ENCODE measurements around the gene KIF5A.
"Not testable (repeated sequence)": the region's sequence is repeated elsewhere in the genome, so short reads cannot be mapped to it uniquely, and the experiment has no call there.

Gene KIF5A

DNA sequence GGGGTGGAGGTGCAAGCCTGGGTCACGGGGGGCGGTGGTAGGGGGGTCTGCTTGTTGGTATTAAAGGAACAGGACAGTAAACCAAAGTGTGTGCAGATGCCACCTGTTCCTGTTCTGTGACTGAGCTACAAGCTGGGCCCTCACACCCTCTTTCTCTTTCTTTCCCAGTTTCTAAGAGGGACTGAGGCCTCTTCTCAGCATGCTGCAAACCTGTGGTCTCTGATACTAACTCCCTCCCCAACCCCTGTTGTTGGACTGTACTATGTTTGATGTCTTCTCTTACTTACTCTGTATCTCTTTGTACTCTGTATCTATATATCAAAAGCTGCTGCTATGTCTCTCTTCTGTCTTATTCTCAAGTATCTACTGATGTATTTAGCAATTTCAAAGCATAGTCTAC lies 34.2 kb downstream of the KIF5A start:
- no peak for DNase-seq (ENCODE audit: low read depth in 3 of 3)

DNA sequence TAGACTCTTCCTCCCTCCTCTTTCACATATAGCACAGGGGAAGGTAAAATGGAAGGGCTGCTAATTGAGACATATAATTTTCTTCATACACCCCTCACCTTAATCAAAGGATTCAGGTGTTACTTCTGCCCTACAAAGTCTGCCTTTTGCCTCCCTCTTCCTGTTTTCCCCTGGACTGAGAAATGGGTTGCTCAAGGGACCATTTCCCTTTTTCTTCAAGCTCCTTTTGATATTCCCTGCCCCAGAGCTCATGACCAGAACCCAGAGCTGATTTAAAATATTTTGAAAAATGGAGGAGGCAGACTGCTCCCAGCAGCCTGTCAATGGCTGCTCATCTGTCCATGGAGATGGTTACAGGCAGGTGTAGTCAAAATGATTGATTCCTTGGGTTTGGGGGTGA lies 34.8 kb downstream of the KIF5A start:
- no peak for DNase-seq (ENCODE audit: low read depth in 3 of 3)

DNA sequence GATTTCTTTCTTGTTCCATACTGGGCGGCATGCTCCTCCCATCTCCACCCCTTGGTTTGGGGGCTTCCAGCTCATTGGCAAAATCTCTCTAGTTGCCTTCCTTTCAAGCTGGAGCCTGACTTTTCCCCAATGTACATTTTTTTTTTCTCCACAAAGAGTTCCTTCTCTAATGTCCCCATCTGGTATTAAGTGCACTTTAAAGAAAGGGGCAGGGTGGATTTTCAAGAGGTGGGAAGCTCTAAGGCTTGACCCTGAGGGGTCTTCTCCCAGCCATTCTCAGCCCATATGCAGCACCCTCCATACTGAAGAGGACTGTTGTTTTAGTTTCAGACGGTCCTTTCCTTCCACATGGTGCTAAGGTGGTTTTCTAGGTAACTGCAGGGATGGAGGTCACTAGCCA lies 35.3 kb downstream of the KIF5A start:
- DNase-seq (ENCODE audit: low read depth in 3 of 3): no peak

DNA sequence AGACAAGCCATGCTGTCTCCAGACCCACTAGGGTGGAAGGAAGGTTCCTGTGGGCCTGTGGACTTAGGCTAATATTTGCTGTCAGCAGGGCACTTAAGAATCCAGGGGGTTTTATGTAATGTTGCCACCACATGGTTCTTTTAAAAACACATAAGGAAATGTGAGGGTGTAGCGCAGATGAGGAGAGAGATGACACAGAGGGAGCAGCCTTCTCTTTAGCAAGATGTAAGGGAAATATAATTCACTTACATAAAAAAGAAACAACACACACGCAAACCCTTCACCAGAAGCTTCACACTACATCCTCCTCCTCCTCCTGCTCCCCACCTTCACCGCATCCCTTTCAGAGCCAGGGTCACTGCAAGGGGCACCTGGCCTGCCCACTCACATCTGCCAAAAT lies 36.3 kb downstream of the KIF5A start:
- DNase-seq (ENCODE audit: low read depth in 3 of 3): no peak

DNA sequence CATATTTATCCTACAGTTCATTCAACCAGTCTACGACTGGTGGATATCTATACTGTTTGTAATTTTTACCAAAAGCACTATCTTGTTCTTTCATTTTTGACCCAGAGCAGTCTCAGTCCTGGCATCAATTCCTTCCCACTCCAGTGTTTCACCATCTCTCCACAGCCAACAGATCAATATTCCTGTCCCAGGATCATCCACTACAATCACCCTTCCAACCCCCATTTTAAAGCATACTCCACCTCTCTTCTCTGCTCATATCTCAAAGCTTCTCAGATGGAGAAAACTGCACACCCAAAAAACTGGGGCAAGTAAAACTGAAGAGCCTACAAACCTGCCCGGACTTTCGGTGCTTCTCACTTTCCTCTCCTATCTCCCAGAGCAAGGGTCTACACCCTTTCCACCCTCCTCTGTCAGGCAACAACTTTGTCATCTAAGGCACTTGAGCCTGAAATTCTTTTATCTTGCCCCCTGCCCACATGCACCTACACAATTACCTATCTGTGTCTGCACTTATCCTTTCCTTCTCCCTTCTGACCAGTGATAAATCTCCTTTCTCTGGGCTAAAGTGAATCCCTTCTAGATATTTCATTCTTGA lies 37.1 kb downstream of the KIF5A start:
- no peak for DNase-seq (ENCODE audit: low read depth in 3 of 3)

DNA sequence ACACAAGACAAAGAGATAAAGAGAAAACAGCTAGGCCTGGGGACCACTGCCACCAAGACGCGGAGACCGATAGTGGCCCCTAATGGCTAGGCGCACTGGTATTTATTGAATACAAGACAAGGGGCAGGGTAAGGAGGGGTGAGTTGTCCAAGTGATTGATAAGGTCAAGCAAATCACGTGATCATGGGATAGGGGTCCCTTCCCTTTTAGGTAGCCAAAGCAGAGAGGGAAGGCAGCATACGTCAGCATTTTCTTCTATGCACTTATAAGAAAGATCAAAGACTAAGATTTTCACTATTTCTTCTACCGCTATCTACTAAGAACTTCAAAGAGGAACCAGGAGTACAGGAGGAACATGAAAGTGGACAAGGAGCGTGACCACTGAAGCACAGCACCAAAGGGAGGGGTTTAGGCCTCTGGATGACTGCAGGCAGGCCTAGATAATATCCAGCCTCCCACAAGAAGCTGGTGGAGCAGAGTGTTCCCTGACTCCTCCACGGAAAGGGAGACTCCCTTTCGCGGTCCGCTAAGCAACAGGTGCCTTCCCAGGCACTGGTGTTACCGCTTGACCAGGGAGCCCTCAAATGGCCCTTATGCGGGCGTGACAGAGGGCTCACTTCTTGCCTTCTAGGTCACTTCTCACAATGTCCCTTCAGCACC lies 39.2 kb downstream of the KIF5A start:
- not testable (repeated sequence) for DNase-seq (ENCODE audit: low read depth in 3 of 3)

DNA sequence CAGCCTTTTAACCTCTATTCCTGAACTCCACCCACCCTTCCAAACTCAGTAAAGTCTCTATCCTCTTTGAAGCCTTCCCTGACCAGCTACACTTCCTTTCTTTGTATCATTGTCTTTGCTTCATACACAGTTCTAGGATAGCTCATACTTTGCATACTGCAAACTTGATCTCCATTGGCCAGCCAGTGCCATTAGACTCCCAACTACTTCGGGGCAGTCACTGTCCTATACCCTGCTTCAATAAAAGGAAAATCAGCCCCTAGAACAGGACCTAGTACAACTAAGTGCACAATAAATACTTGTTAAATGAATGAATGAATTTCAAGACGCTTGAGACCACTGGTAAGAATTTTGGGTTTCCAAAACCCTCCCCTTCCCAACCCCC lies 40.6 kb downstream of the KIF5A start:
- no peak for DNase-seq (ENCODE audit: low read depth in 3 of 3)

DNA sequence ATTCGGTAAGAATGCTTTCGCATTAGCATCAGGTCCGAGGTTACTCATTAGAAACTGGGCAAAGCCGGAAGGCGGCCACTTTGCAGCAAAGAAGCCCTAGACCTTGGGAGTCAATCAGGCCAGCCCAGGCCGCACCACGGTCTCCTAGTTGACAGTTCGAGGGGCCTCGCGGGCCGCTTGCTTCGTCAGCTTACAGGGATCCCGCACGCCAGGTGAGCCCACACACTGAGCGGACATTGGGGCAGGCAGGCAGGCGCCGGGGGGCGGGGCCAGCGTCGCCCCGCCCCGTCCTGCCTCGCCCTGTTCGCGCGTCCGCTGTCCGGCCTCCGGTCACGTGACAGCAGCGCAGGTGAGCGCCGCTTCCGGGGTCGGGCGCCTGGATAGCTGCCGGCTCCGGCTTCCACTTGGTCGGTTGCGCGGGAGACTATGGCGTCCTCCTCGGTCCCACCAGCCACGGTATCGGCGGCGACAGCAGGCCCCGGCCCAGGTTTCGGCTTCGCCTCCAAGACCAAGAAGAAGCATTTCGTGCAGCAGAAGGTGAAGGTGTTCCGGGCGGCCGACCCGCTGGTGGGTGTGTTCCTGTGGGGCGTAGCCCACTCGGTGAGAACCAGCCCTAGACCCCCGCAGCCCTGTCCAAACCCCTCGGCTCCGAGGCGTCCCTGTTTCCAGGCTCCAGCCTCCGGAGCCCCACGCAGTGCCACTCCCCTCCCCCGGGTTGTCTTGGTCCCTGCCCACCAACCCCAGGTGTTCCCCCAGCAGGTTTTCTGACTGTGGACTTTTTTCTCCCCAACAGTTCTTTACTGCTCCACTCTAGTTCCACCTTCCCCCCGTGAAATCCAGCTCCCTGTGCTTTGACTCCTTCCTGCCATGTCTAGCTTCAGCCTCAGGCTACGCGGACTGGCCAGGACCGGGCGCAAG lies 41.3 kb downstream of the KIF5A start, which contains the start of gene PIP4K2C:
Gene PIP4K2C, plus strand, starts transcription at position 329 of the 918 bp plus-strand sequence. Its CDS starts 98 bp downstream, at position 427.
- peak; percentile 61 to 69 (median 65) for DNase-seq (ENCODE audit: low read depth in 3 of 3)

DNA sequence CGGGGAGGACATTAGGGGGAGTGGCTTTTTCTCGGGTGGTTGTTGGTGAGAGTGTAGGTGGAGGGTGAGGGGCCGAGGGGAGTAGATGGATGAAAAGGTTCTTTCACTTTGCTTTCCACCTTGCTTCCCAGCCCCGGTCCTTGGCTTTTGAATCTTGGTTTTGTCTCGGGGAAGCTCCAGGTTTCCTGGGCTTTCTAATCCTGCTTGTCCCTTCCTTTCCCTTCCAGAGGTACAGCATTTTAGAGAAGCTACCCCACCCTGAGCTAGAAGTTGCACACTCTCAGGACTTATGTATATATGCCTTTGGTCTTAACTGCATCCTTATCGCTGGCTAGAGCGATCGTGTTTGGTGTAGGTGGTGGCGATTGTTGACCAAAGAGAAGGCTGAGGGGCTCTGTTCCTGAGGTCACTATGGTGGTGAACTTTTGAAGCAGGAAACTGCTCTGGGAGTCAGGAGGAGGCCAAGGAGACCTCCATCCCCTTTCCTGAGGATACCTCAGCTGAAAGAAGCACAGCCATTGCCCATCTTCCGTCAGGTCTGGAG lies 42.0 kb downstream of the KIF5A start:
- no peak for DNase-seq (ENCODE audit: low read depth in 3 of 3)

DNA sequence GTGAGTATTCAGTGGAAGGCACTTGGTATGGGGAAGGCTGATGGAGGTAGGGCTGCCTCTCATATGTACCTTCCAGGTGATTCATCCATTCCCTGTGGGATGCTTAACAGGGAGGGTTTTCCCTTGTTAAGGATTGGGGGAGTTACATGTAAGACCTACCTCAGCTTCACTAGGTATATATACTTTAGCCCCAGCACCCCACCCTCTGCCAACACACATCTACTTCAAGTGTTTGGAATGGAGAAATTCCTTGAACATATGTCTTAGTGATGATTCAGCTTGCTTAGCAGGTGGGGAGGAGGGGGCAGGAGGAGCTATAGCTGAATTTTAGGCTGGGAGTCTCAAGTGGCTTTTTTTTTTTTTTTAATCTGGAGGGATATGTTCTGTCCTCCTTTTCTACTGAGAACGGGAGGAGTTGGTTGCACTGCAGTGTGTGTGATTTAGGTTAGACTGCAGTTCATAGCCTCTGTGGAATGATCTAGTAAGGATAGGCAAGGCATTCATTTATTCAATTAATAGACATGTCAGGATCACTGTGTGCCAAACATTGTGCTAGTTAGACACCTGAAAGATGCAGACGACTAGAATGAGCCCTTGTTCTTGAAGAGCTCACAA lies 42.8 kb downstream of the KIF5A start:
- DNase-seq (ENCODE audit: low read depth in 3 of 3): no peak

DNA sequence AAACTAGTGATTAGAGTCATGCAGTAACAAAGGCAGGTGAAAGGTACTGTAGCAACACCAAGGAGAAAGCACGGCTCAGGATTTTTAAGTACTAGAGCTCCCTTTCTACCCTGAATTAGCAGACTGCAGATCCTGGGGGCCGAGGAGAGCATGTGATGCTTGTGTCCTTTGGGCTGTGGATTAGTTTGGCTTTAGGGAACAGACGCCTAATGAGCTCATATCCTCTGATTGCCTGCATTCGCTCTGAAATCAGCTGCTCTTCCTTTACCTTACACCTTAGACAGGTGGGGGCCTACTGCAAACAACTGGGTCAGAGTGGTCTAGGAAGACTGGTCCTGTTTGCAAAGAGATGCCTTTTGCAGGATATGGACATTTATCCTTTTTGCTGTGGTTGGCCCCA lies 43.3 kb downstream of the KIF5A start:
- no peak for DNase-seq (ENCODE audit: low read depth in 3 of 3)

DNA sequence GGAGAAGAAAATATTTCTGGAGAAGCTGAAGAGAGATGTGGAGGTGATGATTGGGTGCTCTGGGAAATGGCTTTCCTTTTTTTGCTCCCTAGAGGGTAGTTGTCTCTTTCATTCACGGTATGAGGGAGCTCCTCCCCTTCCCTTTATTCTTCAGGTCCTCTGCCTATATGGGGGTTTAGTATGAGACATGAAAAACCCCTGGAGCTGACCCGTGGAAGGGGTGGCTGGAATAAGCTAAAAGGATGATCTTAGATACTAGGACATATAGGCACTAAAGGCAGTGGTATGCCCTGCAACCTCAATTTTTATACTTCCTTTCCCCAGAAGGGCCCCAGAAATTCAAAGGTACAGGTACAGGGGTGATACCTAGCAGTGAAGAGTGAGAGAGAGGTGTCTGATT lies 50.6 kb downstream of the KIF5A start:
- no peak for DNase-seq (ENCODE audit: low read depth in 3 of 3)

DNA sequence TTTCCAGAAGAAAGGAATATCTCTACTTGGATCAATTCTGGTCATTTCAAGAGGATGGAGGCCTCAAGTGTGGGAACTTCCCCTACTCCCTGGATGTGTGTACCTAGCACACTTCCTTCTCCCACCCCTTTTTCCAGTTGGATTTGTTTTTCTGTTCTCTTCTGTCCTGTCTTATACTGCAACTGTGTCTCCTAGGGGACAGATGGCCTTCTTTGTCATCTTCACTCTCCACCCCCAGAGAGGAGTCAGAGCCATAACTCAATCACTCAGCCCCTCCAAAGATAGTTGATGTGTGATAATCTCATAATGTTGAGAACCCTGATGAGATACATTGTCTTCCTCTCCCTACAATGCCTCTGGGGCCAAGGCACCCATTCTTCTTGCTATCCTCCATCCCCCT lies 52.7 kb downstream of the KIF5A start:
- no peak for DNase-seq (ENCODE audit: low read depth in 3 of 3)

DNA sequence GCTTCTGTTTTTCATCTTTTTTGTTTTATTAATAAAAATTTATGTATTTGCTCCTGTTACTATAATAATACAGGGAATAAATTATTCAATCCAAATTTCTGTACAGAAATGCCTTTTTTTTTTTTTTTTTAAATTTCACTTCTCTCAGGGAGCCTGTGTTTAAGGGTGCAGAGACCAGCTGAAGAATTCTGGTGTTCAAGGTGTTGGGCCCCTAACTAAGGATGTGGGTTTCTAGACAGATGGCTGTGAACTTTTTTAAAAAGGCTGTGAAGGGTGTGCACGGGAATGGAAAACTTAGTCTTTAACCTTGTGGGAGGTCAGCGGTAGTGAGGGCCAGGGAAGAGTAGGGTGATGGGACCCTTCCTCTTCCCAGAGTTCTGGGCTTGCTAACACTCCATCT lies 53.5 kb downstream of the KIF5A start:
- no peak for DNase-seq (ENCODE audit: low read depth in 3 of 3)

DNA sequence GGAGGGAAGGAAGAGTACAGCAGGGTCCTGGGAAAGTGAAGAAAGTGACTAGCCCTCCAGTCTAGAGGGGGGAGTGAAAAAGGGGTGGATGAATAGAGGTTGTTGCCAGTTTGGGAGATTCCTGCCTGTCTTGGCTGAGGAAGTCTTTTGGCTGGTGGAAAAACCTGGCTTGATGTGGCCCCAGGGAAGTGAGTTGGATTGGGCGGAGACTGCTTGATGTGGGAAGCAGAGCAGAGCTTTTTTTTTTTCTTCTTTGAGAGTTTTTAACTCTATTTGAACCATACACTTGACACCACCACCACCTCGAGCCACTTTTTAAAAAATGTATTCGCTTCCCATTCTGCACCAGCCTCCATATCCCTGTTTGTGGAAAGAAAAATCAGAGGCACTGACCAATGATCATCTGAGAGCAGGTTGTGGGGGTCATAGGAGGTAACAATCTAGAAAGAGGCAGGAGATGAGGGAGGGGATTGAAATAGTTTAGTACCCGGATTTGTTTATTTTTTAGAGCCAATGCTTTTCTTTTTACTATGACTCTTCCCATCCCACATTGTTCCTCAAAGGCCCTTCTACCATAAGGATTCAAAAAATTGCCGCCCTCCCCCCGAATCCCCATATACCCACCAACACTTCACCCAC lies 54.1 kb downstream of the KIF5A start:
- no peak for DNase-seq (ENCODE audit: low read depth in 3 of 3)

DNA sequence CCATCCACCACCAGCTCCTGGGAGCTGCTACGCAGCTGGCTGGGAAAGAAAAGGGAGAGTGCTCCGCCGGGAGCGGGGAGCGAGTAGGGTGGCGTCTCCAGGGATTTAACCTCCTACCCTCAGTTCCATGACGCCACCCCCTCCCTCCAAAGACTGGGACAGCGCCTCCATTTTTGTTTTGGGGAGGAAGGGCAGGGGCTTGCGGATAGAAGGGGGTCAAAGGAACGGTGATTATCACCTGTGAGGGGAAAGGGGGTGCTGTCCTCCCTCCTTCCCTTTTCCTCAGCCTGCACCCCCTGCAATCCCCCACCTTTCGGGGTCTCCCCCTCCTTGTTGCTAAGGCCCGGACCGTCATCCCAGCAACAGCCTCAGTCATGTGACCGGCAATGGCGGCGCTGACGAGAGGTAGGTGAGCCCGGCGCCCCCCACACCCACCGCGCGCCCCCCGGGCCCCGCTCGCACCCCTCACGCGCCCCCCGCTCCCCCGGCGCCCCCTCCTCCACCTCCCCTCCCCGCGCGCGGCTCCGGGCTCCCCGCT lies 54.7 kb downstream of the KIF5A start, which contains the start of gene DTX3:
Gene DTX3, plus strand, starts transcription at position 371 of the 538 bp plus-strand sequence. CDS start 1,694 bp downstream, outside the sequence.
- no peak for DNase-seq (ENCODE audit: low read depth in 3 of 3)

DNA sequence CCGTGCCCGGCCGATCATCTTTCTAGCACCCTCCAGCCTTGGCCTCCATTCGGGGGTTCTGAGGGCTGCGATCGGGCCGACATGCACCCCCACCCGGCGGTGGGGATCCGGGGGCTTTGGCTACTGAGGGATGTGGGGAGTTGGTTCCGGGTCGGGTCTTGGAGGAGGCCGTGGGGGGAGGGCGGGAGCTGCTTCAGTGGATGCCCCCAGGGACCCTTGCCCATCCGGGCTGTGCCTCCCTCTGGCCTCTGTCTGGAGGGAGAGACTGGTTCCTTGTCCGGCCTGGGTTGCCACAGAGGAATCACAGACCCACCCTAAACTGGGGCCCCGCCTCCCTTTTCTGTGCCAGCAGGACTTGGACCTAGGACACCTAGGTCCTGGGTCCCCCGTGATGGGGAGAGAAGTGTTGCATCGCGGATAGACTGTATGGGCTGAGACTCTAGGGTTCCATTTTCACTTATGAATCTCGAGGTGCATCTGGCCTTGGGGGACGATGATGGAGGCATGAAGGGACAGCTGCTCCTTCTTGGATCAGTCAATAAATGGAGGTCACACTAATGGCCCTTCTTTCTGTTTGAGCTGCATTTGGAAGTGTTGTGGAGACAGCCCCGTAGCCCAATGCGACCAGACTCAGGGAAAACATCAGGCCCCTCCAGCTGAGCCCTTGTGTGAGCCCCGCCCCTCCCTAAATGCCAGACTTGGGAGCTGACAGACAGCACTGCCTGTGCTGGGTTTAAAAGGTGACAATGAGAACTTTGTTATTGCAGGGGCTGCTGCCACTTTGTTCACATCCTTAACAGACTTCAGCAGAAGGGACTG lies 55.4 kb downstream of the KIF5A start:
- DNase-seq (ENCODE audit: low read depth in 3 of 3): no peak

DNA sequence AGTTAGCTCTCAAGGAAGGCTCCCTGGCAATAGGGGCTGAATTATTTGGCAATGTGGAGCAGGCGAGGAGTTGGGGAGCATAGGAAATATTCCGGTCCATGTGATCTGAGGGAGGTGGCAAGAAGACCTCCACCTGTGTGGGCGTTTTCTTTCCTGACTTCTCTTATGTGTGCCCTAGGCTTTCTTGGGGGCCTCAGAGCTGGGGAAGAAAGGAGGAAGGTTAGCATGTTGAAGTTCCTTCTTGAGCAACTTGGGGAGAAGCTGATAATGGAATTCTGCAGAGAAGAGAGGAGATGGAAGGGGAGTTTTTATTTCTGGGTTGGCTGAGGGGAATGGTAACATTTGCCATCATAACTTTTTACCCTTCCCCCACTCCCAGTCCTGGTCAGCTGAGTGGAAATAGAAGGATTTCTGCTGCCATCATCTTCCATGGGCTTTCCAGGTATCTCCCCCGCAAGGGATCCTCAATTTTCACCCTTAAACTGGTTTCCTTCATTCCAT lies 56.0 kb downstream of the KIF5A start:
- no peak for DNase-seq (ENCODE audit: low read depth in 3 of 3)

DNA sequence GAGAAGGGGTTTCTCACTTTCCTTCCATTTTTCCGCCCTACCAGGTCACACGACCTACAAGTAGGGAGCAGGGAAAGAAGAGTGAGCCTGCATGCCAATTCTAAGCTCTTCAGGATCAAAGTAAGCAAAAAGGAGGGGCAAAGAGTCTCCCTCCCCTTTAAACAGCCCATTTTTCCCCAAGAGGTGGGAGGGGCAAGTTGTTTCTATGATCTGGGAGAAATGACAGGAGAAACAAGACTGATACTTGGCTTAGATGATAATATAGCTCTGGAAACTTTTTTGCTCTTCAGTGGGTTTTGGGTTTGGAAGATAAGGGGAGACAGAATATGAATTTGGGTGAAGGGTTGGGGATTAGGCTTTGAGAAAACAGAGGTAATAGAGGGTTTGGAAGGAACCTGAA lies 56.6 kb downstream of the KIF5A start:
- DNase-seq (ENCODE audit: low read depth in 3 of 3): no peak

DNA sequence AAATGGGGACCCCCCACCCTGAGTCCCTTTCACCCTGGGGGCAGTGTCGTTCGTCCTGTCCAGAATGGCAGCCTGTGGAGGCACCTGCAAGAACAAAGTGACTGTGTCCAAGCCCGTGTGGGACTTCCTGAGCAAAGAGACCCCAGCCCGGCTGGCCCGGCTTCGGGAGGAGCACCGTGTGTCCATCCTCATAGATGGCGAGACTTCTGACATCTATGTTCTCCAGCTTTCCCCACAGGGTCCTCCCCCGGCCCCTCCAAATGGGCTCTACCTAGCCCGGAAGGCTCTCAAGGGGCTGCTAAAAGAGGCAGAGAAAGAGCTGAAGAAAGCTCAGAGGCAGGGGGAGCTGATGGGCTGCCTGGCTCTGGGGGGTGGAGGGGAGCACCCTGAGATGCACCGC lies 57.0 kb downstream of the KIF5A start:
- DNase-seq (ENCODE audit: low read depth in 3 of 3): no peak
